Left kidney (tissue), 8 donors: Measurements from ENCODE around the gene PACS2. TPM values are rescaled to one million over a fixed set of nuclear protein-coding genes. Genes with fewer than 3 reads are reported as not detected.
"Not testable (repeated sequence)": the region's sequence is repeated elsewhere in the genome, so short reads cannot be mapped to it uniquely, and the experiment has no call there.

Experiments
- DNase-seq: peaks from one replicate; pipeline ENCODE4 v3.0.0-alpha.2; 2013
- long read RNA-seq, 8 donors: transcript quantifications; one replicate each; lab custom pipeline, GENCODE V29; 2026
- polyA plus RNA-seq: library from polyadenylated mRNA; unstranded; fragments of 120-200 nt; gene quantifications from one replicate; pipeline ENCODE4 v1.2.1, GENCODE V29; 2013; ENCODE audit not compliant: insufficient read length

PACS2 gene
- 67.0 TPM for polyA plus RNA-seq
- long read RNA-seq, donor 1, transcript PACS2-201 (24 exons, 3,708 nt), result major isoform, 7 of 21 reads
- long read RNA-seq, donor 1, partial matches to known transcripts, result 13 of 21 reads
- long read RNA-seq, donor 1, other reads (novel, unspliced or antisense), result 0 of 21 reads
- long read RNA-seq, donor 2, partial matches to known transcripts, result 5 of 12 reads
- long read RNA-seq, donor 2, other reads (novel, unspliced or antisense), result 0 of 12 reads
- long read RNA-seq, donor 3, partial matches to known transcripts, result 0 of 4 reads
- long read RNA-seq, donor 3, other reads (novel, unspliced or antisense), result 0 of 4 reads
- long read RNA-seq, donor 4, result 0 reads
- long read RNA-seq, donor 5, partial matches to known transcripts, result 0 of 2 reads
- long read RNA-seq, donor 5, other reads (novel, unspliced or antisense), result 0 of 2 reads
- long read RNA-seq, donor 6, partial matches to known transcripts, result 12 of 15 reads
- long read RNA-seq, donor 6, other reads (novel, unspliced or antisense), result 0 of 15 reads
- long read RNA-seq, donor 7, partial matches to known transcripts, result 33 of 38 reads
- long read RNA-seq, donor 7, other reads (novel, unspliced or antisense), result 0 of 38 reads
- long read RNA-seq, donor 8, partial matches to known transcripts, result 0 of 2 reads
- long read RNA-seq, donor 8, other reads (novel, unspliced or antisense), result 0 of 2 reads

DNA sequence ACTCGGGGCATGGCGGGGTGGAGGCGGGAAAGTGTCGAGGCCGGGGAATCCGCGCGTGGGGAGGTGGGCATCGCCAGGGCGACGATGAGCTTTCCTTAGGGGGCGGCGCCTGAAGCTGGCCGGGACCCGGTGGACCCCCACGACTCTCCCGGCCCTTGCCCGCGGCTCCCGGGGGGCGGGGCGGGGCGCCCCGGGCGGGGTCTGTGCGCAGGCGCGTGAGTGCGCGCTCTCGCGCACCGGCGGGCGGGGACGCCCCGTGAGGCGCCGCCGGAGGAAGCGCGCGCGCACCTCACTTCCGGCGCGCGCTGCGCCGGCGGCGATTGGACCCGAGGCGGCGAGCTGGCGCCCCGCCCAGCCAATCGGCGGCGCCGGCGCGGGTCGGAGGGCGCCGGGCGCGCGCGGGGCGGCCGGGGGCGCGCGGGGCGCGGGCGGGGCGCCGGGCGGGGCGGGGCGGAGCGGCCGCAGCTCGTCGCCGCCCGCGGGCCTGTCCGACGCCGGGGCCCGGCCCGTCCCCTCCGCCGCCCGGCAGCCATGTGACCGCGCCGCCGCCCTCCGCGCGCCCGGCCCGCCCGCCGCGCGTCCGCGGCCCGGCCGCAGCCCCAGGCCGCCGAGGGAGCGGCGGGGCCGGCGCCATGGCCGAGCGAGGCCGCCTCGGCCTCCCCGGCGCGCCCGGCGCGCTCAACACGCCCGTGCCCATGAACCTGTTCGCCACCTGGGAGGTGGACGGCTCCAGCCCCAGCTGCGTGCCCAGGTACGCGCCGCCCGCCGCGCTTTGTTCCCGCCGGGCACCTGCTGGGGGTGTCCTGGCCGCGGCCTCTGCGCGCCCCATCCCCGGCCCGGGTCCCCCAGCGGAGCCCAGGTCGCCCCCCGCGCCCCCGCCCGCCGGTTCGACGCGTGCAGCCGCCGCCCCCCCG is at the start of gene PACS2:
Gene PACS2 (plus strand): TSS at position 462 of the 914 bp plus-strand sequence. CDS start 171 bp downstream, at position 633.
- peak; percentile 77 for DNase-seq

DNA sequence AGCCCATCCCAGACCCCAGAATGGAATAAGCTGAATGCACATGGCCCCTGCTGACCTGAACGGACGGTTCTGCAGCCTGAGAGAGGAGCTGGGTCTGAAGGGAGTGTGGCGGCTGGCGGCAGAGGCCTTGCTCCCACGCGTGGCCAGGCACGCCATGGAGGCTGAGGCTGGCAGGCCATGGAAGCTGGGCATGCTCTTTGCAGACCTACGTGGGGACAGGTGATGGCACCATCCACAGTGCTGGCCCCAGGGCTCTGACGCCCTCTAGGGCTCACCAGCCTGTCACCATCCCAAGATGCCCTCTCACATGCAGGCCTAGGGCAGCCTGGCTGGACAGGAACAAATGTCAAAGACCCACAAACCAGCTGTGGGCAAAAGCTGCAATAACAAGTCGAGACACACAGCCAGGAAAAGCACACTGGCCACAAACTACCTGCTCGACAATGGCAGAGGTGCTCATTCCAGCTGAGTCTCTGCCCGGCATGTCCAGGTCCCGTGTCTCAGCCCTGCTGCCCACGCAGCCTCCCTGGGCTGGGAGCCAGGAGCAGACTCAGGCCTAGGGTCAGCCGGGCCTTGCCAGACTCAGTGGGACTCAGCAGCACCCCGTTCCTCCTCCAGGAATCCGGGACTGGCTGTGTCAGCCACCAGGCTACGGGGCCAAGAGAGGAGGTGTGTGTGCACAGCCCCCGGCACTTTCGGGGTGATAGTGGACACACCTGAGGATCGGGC is 46.6 kb upstream of the PACS2 start:
- DNase-seq, result no peak

DNA sequence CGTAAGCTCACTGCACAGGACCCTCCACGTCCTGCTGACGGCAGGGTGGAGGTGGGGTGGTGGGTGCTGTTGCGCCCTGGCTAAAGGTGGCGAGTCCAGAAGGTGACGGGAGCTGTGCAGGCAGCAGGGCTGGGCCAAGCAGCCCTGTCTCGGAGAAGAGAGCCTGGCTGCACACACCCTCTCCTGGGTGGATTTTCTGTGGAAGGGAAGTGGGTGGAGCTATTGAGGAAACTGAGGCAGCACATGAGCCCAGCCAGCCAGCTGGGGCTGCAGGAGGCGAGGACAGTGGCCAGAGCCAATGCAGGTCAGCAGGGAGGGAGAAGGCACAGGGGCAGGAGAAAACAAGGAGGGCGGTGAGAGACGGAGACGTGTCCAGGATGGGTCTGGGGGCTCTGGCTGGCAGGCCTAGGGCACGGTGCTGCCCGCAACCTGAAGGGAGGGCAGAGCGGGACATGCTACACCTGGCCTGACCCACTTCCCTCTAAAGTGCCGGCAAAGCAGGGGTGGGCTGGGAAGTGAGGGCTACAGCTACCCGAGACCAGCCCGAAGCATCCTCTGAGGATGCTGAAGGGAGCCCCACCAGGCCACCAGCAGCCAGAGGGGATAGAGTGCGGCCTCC is 45.7 kb upstream of the PACS2 start:
- no peak for DNase-seq

DNA sequence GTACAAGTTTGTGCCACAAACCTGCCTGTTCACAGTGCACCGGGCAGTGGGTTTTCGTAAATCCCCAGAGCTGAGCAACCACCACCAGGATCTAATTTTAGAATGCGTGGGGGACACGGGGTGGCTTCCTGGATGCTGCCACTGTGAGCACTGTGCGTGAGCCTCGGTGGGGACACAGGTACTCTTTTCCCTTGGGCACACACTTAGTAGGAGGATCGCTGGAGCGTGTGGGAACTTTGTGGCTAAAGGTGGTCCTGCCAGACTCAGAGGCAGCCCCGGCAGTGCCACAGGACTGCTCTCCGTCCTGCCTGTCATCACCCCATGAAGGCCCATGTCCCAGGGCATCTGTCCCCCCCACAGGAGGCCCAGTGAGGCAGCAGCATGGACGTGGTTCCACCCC is 45.1 kb upstream of the PACS2 start:
- no peak for DNase-seq

DNA sequence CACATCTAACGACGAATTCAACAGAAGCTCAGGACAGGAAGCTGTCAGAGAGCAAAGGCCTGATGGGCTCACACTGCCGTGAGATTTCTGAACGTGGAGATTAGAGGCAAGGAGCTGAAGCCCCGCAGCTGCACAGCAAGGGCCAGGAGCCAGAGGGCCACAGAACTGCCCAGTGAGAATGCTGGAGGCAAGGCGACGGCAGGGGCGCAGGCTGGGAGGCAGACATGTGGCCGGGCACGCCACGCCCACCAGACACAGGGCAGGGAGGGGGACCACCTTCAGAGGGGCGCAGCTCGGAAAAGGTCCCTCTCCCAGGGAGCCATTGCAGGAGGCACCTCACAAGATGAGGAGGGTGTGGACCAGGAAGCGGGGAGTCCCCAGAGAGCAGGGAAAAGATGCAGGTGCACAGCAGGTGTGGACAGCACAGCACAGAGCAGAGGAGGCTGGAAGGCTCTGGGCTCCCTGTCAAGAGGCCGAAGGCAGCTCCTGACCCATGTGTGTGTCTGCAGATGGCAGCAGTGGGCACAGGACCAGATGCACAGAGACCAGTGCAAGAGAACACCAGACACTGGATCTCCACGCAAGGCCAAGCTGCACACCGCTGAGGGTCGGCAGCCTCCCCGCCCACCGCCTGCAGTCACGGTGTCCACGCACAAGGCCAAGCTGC is 43.2 kb upstream of the PACS2 start:
- DNase-seq, result no peak

DNA sequence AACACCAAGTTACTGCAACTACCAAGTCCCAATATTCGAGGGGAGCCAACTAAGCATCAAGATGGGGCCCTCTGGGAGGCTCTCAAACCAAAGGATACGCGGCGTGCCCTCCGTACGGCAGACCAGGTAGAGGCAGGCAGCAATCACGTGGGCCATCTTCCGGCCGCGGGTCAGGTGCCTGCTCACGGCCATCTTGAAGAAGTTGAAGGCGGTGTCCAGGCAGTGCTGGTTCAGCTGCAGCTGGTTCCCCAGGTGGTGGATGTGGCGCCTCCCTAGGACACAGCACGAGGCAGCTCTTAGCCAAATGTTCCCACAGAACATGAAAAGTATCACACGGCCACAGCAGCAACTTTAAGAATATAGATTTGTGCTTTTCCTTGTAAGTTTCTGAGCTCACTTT is 41.9 kb upstream of the PACS2 start:
- DNase-seq, result no peak

DNA sequence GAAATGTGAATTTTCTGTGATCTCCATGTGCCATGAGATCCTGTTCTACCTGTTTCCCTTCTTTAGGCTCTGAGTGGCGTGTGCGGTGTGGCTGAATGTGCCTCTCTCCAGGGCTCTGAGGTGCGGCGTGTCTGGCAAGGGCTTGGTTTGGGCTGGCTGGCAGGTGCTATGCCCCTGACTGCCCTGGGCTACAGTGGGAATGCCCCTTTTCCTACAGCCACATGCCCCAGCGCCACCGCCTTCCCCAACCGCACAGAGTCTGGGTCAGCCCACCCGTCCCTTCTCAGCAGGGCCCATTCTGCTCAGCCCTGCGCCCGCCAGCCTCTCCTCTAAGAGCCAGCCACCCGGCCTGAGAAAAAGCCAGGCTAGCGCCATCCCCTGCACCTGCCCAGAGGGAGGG is 41.5 kb upstream of the PACS2 start:
- DNase-seq, result no peak

DNA sequence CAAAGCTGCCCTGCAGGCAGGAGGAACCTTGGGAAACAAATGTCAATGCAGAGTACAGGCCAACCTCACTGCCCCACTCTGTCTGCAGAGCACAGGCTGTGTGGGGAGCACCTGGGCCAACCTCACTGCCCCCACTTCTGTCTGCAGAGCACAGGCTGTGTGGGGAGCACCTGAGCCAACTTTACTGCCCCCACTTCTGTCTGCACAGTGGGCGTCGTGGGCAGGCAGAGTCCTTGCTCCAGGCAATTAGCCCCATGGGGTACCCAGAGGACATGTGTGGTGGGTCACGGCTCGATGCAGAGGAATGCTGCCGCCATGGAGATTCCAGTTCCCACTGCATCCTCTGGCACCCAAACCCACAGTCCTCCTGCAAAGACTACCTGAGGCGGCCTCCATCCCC is 39.9 kb upstream of the PACS2 start:
- DNase-seq, result no peak

DNA sequence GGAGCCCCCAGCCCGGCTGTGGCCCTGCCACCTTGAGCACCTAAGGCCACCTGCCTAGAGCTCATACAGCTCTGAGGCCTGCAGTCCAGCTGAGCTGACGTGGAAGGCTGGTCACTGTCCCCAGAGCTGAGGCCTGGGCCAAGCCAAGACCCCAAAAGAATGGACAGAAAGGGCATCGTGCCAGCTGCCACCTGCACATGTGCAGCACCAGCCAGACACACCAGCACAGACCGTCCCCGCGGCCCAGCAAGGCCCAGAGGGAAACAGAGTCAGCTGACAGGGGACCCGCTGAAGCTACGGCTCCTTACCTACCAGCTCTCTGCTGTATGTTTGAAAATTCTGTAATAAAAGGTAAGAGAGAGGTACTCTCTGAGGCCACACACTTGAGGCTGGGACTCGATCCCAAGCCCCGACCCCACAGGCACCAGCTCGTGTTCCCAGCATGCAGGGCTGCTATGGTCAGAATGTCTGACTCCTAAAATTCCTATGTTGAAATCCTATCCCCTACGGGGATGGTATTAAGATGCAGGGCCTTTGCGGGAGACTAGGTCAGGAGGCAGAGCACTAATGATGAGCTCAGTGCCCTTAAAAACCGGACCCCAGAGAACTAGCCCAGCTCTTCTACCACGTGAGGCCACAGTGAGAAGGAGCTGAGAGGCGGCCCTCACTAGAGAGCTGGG is 39.1 kb upstream of the PACS2 start:
- no peak for DNase-seq

DNA sequence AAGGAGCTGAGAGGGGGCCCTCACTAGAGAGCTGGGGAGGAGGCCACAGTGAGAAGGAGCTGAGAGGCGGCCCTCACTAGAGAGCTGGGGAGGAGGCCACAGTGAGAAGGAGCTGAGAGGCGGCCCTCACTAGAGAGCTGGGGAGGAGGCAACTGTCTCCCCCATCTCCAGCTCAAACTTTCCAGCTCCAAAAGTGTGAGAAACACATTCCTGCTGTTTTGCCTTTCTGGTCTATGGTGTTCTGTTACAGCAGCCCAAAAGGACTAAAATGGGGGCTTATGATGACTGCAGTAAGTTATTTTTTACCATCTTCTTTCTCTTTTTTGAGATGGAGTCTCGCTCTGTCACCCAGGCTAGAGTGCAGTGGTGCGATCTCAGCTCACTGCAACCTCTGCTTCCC is 37.1 kb upstream of the PACS2 start:
- DNase-seq, result not testable (repeated sequence)

DNA sequence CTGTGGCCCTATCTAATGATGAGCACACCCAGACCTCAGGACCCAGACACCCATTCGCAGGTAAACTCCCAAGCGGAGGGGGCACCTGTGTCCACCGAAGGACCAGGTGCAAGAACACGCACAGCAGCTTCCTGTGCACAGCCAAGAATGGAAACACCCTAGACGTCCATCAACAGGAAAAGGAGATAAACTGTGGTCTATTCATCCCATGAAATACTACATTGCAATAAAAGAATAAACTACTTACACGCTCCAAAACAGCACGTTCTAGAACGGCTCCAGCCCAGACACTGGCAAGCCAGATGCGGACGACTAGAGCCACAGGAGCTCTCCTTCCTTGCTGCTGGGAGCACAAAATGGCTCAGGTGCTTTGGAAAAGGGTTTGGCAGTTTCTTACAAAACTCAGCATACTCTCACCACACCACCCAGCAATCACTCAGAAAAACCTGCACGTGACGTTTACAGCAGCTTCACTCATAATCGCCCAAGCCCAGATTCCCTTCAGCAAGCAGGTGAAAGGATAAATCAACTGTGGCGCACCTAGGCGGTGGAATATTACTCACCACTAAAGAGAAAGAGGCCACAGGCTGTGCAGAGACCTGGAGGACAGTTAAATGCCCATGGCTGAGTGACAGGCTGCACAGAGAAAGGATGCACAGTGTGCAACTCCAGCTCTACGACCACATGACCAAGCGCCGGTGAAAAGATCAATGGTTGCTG is 34.7 kb upstream of the PACS2 start:
- no peak for DNase-seq

DNA sequence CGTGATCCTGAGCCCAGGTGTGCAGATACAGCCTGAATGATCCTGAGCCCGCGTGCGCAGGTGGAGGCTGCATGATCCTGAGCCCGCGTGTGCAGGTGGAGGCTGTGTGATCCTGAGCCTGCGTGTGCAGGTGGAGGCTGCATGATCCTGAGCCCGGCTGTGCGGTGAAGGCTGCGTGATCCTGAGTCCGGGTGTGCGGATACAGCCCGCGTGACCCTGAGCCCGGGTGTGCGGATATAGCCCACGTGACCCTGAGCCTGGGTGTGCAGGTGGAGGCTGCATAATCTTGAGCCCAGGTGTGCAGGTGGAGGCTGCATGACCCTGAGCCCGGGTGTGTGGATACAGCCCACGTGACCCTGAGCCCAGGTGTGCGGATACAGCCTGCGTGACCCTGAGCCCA is 34.0 kb upstream of the PACS2 start:
- DNase-seq, result no peak

DNA sequence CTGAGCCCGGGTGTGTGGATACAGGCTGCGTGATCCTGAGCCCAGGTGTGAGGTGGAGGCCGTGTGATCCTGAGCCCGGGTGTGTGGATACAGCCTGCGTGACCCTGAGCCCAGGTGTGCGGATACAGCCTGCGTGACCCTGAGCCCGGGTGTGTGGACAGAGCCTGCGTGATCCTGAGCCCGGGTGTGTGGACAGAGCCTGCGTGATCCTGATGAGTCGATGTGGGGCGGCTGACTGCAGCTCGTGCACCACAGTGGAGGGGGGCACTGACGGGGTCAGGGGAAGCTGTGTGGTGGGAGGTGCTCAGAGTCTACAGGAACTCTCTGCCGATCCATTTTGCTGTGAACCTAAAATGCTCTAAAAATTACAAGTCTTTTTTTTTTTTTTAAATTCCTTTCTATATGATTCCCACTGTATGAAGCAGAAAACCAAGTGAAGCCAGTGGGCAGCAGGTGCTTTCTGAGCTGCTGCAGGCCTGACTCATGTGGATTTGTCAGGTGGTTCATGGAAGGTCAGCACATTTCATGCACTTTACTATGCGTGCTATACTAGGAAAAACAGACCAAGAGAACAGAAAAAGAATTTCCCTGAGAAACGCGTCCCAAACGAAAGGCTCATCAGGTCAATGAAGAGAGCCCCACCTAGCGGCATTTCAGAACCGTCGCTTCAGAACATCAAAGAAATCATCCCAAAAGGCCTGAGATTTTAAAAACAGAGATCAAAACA is 33.0 kb upstream of the PACS2 start:
- DNase-seq, result peak; percentile 67

DNA sequence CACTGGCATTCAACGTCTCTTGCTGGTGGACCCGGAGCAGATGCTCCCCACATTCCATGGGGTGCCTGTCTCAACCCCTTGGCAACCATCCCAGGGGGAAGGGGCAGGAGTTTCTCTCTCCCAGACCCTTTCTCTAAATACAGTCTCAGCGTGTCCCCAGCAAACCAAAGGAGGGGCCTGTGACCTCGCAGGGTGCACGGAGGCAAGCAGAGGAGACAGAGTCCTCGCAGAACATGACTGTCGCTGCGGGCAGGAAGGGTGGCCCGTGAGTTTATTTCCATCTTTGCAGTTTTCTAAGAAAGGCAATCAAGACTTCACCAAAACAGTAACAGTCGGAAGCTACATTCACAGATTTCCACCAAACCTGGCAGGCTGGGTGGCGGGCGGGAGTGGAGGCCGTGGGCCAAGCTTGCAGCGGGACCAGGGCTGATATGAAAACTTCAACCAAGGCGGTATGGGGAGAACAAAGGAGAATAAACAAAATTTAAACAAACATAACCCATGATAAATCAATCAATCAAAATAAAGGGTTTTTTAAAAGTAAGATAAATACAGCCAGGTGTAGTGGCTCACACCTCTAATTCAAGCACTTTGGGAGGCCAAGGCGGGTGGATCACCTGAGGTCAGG is 32.3 kb upstream of the PACS2 start:
- no peak for DNase-seq

DNA sequence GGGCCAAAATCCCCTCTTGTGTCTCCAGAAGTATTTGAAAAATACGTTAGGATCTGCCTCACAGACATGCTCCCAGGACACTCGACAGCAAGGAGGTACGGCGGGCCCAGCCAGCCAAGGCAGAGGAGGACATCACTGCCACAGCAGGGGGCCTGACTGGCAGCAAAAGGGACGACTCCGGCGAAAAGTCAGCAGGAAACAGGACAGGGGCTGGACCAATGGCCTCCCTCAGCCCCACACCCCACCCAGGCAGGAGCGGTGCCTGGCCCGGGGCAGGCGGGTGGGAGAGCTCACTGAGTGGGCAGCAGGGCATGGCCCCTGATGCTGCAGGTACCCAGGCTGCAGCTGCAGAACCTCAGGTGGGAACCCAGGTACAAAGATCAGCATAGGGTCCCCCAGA is 31.5 kb upstream of the PACS2 start:
- DNase-seq, result no peak

DNA sequence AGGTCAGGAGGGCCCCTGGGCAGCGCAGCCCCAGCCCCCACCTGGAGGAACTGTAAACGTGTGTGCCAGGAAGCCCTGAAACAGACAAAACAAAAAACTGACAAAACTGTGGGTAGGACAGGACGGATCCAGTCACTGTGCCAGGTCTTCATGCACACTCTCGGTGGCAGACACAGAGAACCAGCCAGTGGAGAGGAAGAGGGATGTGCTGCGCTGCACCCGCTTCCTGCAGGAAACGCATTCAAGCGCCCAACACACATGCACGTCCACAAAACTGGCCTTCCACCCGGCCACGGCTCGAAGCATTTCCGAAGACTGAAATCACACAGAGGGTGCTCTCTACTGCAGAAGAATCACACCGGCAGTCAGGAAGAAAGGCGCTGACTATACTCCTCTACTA is 30.6 kb upstream of the PACS2 start:
- DNase-seq, result no peak

DNA sequence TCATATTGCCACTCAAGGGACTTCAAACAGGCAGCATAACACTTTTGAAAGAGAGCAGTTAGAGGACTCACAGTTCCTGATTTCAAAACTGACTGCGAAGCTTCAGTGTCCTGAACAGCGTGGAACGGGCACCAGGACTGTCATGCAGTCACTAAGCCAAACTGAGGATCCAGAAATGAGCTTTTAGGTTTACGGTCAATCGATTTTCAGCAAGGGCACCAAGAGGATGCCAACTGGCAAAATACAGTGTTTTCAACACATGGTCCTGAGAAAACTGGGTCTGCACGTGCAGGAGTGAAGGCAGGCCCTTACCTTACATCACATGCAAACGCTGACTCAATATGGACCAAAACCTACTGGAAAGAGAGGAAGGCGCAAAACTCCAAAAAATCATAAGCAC is 29.4 kb upstream of the PACS2 start:
- no peak for DNase-seq

DNA sequence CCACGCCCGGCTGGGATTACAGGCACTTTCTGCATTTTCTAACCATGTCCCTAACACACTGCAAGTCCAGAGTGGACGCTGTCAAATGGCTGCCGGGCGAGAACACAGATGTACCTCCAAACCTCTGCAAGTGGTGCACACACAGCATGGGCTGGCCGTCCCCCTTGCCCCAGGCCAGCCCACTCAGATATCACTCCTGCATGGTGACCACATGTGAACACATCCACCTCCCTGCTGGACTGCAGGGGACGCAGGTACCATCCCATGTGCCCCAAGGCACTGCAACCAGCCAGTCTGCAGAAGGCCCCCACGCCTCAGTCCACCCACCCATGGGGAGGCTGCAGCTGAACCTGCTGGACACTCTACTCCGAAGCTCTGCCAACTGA is 27.8 kb upstream of the PACS2 start:
- no peak for DNase-seq
